Stimulated activated CD4-positive, alpha-beta T cell treated with anti-CD3 and anti-CD28 coated beads, Interleukin-2, amount 100 ng/mL, for 4 hours (primary cell): ENCODE results near the gene NKX3-2.

Source experiments
- DNase-seq: peaks from one replicate; pipeline ENCODE4 v3.0.0-alpha.2; 2020; ENCODE audit warnings: low read depth

Gene NKX3-2

GRCh38 chr4:13498469-13498868 is 45.8 kb downstream of the NKX3-2 start:
- no peak for DNase-seq

GRCh38 chr4:13496605-13497004 is 47.7 kb downstream of the NKX3-2 start:
- DNase-seq = no peak

- no peak for DNase-seq
Measured at GRCh38 chr4:13495753-13496152, 48.6 kb downstream of the NKX3-2 start.

- no peak for DNase-seq
Measured at GRCh38 chr4:13493793-13494192, 50.5 kb downstream of the NKX3-2 start.

GRCh38 chr4:13492747-13493146 is 51.6 kb downstream of the NKX3-2 start:
- no peak for DNase-seq
